Measurements from ENCODE around the gene BEND7. TPM values are rescaled to one million over a fixed set of nuclear protein-coding genes. Genes with fewer than 3 reads are reported as not detected.

Gene BEND7
- total and polyA plus RNA-seq, 2 of the 4 experiments (the other 2 are of a cell fraction), result 2.3 to 3.5 TPM

GRCh38 chr10:13491747-13492360 is 37.0 kb downstream of the BEND7 start:
- Histone ChIP-seq H2BK20ac (ENCODE audit: low read depth, low read length) (no peak overlapping the region), H3K56ac (ENCODE audit: extremely low read depth, insufficient read depth, low read length) (no peak overlapping the region), H3K9ac (ENCODE audit: low read depth, low read length) (no peak overlapping the region), H2AK5ac (ENCODE audit: low read depth, low read length) (no peak overlapping the region), H3K18ac (ENCODE audit: low read depth, low read length) (no peak overlapping the region), H3K4me3 (ENCODE audit: insufficient read depth, low read depth, low read length) (no peak overlapping the region), H3K27ac (ENCODE audit: insufficient read depth, low read length) (no peak overlapping the region), H3K4ac (ENCODE audit: low read depth, low read length) (no peak overlapping the region), H3K27me3 (ENCODE audit: control insufficient read depth, insufficient read depth, low read length) (no peaks in the 10 kb centered on the region), H3K9me1 (ENCODE audit: insufficient read depth, low read length) (no peaks in the 10 kb centered on the region), H4K8ac (ENCODE audit: low read depth in 2 of 2, low read length in 2 of 2) (no peak overlapping the region), H2AFZ (replicated peaks; ENCODE audit: low read length, poor library complexity) (no peak overlapping the region), H3K4me1 (ENCODE audit: control insufficient read depth, insufficient read depth, low read length) (no peaks in the 10 kb centered on the region), H2BK15ac (ENCODE audit: low read depth, low read length) (no peak overlapping the region), H3K14ac (replicated peaks; ENCODE audit: low read depth, low read length) (no peak overlapping the region), H3K9me3 (ENCODE audit: control insufficient read depth, insufficient read depth, low read length) (no peaks in the 10 kb centered on the region), H4K5ac (ENCODE audit: low read depth, low read length) (no peak overlapping the region), H2BK120ac (ENCODE audit: low read depth, low read length) (no peak overlapping the region), H3K4me2 (ENCODE audit: low read depth, low read length) (no peak overlapping the region), H3K79me1 (ENCODE audit: low read depth in 1 of 2, low read length in 2 of 2) (no peaks in the 10 kb centered on the region), H2BK5ac (ENCODE audit: low read depth, low read length, poor library complexity, severe bottlenecking) (no peak overlapping the region), H3K23ac (ENCODE audit: low read depth, low read length) (no peak overlapping the region), H4K91ac (ENCODE audit: insufficient read depth, low read depth, low read length) (no peak overlapping the region), H3K36me3 (ENCODE audit: control insufficient read depth, insufficient read depth, low read length) (0 out of 2 replicates have a peak, but pooled peaks cover 2% of the 10 kb centered on the region), H2AK9ac (replicated peaks; ENCODE audit: low read depth, low read length, poor library complexity) (no peak overlapping the region), H4K20me1 (ENCODE audit: insufficient read depth, low read length) (no peaks in the 10 kb centered on the region)
- in situ Hi-C loops (cut with MboI; ENCODE audit: low sequenced_read_pairs), result no loop called here
- dilution Hi-C loops (cut with HindIII; ENCODE audit: low sequenced_read_pairs, unreplicated experiment), result no loop called here
- no peak for TF ChIP-seq POLR2A (IDR thresholded peaks at IDR 0.05; ENCODE audit: low read depth, low read length)
- TF ChIP-seq CHD1 (IDR thresholded peaks at IDR 0.05; ENCODE audit: low read depth, low read length), result no peak
- TF ChIP-seq MAFK (IDR thresholded peaks at IDR 0.05; ENCODE audit: low read depth, low read length), result no peak
- TF ChIP-seq RAD21 (IDR thresholded peaks at IDR 0.05; ENCODE audit: low read length), result no peak
- TF ChIP-seq RCOR1 (IDR thresholded peaks at IDR 0.05; ENCODE audit: insufficient replicate concordance, low read length), result no peak
- no peak for TF ChIP-seq MXI1 (IDR thresholded peaks at IDR 0.05; ENCODE audit: borderline replicate concordance, low read depth, low read length)
- no peak for TF ChIP-seq FOS (IDR thresholded peaks at IDR 0.05; ENCODE audit: low read depth, low read length)
- TF ChIP-seq, protein P1, sequence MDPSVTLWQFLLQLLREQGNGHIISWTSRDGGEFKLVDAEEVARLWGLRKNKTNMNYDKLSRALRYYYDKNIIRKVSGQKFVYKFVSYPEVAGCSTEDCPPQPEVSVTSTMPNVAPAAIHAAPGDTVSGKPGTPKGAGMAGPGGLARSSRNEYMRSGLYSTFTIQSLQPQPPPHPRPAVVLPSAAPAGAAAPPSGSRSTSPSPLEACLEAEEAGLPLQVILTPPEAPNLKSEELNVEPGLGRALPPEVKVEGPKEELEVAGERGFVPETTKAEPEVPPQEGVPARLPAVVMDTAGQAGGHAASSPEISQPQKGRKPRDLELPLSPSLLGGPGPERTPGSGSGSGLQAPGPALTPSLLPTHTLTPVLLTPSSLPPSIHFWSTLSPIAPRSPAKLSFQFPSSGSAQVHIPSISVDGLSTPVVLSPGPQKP (IDR thresholded peaks at IDR 0.05; ENCODE audit: borderline replicate concordance, low read depth, low read length), result no peak
- no peak for TF ChIP-seq NFE2L2 (IDR thresholded peaks at IDR 0.05; ENCODE audit: low read depth, low read length)
- TF ChIP-seq RFX5 (IDR thresholded peaks at IDR 0.05; ENCODE audit: low read depth, low read length), result no peak
- TF ChIP-seq MAZ (IDR thresholded peaks at IDR 0.05; ENCODE audit: borderline replicate concordance, low read depth, low read length), result no peak
- TF ChIP-seq CEBPB (IDR thresholded peaks at IDR 0.05; ENCODE audit: low read depth, low read length), result no peak
- TF ChIP-seq, protein P2, sequence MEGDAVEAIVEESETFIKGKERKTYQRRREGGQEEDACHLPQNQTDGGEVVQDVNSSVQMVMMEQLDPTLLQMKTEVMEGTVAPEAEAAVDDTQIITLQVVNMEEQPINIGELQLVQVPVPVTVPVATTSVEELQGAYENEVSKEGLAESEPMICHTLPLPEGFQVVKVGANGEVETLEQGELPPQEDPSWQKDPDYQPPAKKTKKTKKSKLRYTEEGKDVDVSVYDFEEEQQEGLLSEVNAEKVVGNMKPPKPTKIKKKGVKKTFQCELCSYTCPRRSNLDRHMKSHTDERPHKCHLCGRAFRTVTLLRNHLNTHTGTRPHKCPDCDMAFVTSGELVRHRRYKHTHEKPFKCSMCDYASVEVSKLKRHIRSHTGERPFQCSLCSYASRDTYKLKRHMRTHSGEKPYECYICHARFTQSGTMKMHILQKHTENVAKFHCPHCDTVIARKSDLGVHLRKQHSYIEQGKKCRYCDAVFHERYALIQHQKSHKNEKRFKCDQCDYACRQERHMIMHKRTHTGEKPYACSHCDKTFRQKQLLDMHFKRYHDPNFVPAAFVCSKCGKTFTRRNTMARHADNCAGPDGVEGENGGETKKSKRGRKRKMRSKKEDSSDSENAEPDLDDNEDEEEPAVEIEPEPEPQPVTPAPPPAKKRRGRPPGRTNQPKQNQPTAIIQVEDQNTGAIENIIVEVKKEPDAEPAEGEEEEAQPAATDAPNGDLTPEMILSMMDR (conservative IDR thresholded peaks at IDR 0.05; ENCODE audit: low read depth, low read length), result no peak
- TF ChIP-seq BHLHE40 (IDR thresholded peaks at IDR 0.05; ENCODE audit: low read depth, low read length), result no peak
- TF ChIP-seq USF2 (IDR thresholded peaks at IDR 0.05; ENCODE audit: low read depth, low read length), result no peak
- no peak for TF ChIP-seq SMC3 (IDR thresholded peaks at IDR 0.05; ENCODE audit: low read depth, low read length)
- CTCF ChIA-PET, result no interaction called here
- BruUV-seq (replicated peaks), result no TSS peak
- ATAC-seq (ENCODE audit: low read depth), result no peak
- no peak for DNase-seq
- intact Hi-C loops (cut with micrococcal nuclease), result no loop called here
- no CpG with 5 or more reads among the region's 9 CpGs for whole genome bisulfite sequencing, 2 experiments (ENCODE audit: extremely low coverage in 2 of 2, insufficient read length in 1 of 2)
- POLR2A ChIA-PET (ENCODE audit: unreplicated experiment), result no interaction called here

Measured in IMR-90 (cell line).